Glutamatergic neuron (in vitro differentiated cells): ENCODE data around the gene ACSL5. TPM values are rescaled to one million over a fixed set of nuclear protein-coding genes. Genes with fewer than 3 reads are reported as not detected.
"Not testable (repeated sequence)": the region's sequence is repeated elsewhere in the genome, so short reads cannot be mapped to it uniquely, and the experiment has no call there.

Source experiments
- DNase-seq: peaks from one replicate; pipeline ENCODE4 v3.0.0; 2022
- H3K27ac Mint-ChIP-seq: one replicate; pipeline ENCODE4 v1.8.0; 2020; ENCODE audit warnings: mild to moderate bottlenecking, mixed read lengths, inconsistent platforms; ENCODE audit not compliant: unreplicated experiment
- H3K27me3 Mint-ChIP-seq: one replicate; pipeline ENCODE4 v1.8.0; 2020; ENCODE audit warnings: mild to moderate bottlenecking, moderate library complexity, mixed read lengths, inconsistent platforms; ENCODE audit not compliant: unreplicated experiment
- H3K36me3 Mint-ChIP-seq: one replicate; pipeline ENCODE4 v1.8.0; 2020; ENCODE audit warnings: mild to moderate bottlenecking, mixed read lengths, inconsistent platforms; ENCODE audit not compliant: unreplicated experiment
- H3K4me1 Mint-ChIP-seq: one replicate; pipeline ENCODE4 v1.8.0; 2020; ENCODE audit warnings: mild to moderate bottlenecking, low read depth, mixed read lengths, inconsistent platforms; ENCODE audit not compliant: unreplicated experiment
- H3K4me3 Mint-ChIP-seq: one replicate; pipeline ENCODE4 v1.8.0; 2020; ENCODE audit warnings: mild to moderate bottlenecking, mixed read lengths, inconsistent platforms; ENCODE audit not compliant: unreplicated experiment
- H3K9me3 Mint-ChIP-seq: one replicate; pipeline ENCODE4 v1.8.0; 2020; ENCODE audit warnings: mild to moderate bottlenecking, moderate library complexity, mixed read lengths, inconsistent platforms; ENCODE audit not compliant: unreplicated experiment
- total RNA-seq: library from RNA; stranded (reverse); fragmentation: NEBNext Ultra II Directional; extraction: Animal tissue kit (Norgen Biotek cat#: 25700); gene quantifications from one replicate; pipeline ENCODE4 v1.2.1, GENCODE V29; 2021; ENCODE audit not compliant: unreplicated experiment
- TF ChIP-seq, protein P1 (sequence below): fragments of 200-600 bp; sonication (generic); IDR thresholded peaks from one replicate; pipeline ENCODE4 v1.5.0; 2021; ENCODE audit not compliant: partially characterized antibody, unreplicated experiment

Gene ACSL5
- total RNA-seq, 1 donor from 2014 or later = not detected

DNA sequence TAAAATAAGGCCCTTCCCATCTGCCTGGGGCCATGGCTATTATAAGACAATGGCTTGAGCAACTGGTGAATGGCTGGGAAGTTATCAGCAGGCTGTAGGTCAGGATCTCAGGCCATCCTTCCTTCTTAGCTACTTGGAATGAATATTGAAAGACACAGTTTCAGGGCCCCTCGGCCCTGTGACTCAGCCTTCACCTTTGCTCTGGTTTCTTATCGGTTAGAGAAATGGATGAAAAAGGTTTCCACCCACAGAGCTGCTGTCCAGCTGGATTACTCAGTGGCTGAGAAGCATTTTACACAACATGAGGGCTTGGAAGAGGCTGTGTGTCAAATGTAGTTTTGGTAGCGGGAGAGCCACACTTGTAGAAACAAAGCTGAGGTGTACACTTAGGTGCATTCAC is 9.4 kb downstream of the ACSL5 start:
- Mint-ChIP-seq H3K4me1 (no peaks in the 10 kb centered on the region), H3K4me3 (no peak overlapping the region), H3K27ac (no peak overlapping the region), H3K9me3 (no peaks in the 10 kb centered on the region), H3K36me3 (no peaks in the 10 kb centered on the region), H3K27me3 (peaks cover 2% of the 10 kb centered on the region)
- no peak for DNase-seq
- TF ChIP-seq, protein P1, sequence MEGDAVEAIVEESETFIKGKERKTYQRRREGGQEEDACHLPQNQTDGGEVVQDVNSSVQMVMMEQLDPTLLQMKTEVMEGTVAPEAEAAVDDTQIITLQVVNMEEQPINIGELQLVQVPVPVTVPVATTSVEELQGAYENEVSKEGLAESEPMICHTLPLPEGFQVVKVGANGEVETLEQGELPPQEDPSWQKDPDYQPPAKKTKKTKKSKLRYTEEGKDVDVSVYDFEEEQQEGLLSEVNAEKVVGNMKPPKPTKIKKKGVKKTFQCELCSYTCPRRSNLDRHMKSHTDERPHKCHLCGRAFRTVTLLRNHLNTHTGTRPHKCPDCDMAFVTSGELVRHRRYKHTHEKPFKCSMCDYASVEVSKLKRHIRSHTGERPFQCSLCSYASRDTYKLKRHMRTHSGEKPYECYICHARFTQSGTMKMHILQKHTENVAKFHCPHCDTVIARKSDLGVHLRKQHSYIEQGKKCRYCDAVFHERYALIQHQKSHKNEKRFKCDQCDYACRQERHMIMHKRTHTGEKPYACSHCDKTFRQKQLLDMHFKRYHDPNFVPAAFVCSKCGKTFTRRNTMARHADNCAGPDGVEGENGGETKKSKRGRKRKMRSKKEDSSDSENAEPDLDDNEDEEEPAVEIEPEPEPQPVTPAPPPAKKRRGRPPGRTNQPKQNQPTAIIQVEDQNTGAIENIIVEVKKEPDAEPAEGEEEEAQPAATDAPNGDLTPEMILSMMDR = no peak

DNA sequence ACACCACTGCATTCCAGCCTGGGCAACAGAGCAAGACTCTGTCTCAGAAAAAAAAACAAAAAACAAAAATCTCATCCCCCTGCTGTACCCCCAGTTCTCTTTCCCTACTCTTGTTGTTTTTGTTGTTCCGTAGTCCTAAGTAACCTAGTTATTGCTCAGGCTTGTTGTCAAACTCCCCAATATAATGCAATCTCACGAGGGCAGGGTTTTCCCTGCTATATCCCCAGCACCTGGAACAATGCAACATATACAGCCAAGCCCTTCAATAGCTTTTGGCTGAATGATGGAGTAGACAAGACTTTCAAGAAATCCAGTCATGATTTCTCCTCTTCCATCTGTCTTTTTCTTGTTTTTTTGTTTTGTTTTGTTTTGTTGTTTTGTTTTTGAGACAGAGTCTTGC is 10.2 kb downstream of the ACSL5 start:
- H3K27me3 Mint-ChIP-seq = peaks cover 2% of the 10 kb centered on the region
- H3K4me3 Mint-ChIP-seq = no peak overlapping the region
- TF ChIP-seq, protein P1 = no peak
- no peaks in the 10 kb centered on the region for H3K9me3 Mint-ChIP-seq
- no peak overlapping the region for H3K27ac Mint-ChIP-seq
- no peaks in the 10 kb centered on the region for H3K36me3 Mint-ChIP-seq
- DNase-seq = no peak
- no peaks in the 10 kb centered on the region for H3K4me1 Mint-ChIP-seq

DNA sequence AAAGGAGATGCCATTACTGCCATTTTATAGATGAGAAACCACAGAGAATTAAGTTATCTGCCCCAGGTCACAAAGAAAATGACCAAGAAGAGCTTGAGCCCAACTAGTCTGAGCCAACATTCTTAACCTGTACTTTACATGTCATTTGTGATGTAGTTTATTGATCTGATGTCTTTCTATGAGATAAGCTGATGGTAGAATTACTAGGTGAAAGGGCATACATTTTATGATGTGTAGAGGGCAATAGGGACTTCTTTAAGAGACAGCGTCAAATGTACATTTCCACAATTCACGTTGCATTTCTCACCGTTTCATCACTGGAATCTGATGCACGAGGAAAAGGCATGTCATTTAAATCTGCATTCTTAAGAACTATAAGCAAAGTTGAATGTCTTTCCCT is 11.3 kb downstream of the ACSL5 start:
- no peaks in the 10 kb centered on the region for H3K4me1 Mint-ChIP-seq

DNA sequence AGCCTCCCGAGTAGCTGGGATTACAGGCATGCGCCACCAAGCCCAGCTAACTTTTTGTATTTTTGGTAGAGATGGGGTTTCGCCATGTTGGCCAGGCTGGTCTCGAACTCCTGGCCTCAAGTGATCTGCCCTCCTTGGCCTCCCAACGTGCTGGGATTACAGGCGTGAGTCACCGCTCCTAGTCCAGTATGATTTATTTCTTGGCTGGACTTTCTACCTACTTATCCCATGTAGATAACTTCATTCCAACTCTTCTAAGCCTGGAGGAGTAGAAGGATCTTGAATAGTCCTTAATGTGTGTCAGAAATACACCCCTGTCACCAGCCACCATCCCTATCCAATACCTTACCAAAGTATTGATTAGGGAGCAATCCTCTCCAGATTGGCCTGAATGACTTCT is 14.1 kb downstream of the ACSL5 start:
- H3K4me1 Mint-ChIP-seq, H3K27ac Mint-ChIP-seq: not testable (repeated sequence)

More for the DNA sequence above, 11.3 kb downstream of the ACSL5 start:
- TF ChIP-seq, protein P1 = no peak
- DNase-seq = no peak
- Mint-ChIP-seq H3K9me3 (no peaks in the 10 kb centered on the region), H3K4me3 (no peak overlapping the region), H3K36me3 (no peaks in the 10 kb centered on the region), H3K27me3 (peaks cover 2% of the 10 kb centered on the region), H3K27ac (no peak overlapping the region)

DNA sequence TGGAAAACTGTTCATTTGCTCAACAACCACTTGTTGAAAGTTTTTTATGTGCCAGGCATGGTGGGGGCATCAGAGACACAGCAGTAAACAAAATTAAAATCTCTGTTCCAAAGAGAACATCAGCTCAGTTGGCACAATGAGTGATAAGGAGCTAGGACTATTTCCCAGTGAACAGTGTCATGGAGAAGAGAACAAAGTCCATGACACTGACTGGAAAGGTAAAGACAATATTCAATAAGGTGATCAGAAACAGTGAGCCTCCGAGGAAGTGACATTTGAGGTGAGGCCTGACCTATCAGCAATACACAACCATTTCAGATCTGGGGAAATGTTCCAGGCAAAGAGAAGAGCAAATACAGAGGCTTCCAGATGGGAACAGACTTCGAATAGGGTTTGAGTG is 14.6 kb downstream of the ACSL5 start:
- no peaks in the 10 kb centered on the region for H3K36me3 Mint-ChIP-seq
- H3K27ac Mint-ChIP-seq = no peak overlapping the region
- TF ChIP-seq, protein P1 = no peak
- H3K27me3 Mint-ChIP-seq = no peaks in the 10 kb centered on the region
- no peaks in the 10 kb centered on the region for H3K4me1 Mint-ChIP-seq
- no peak for DNase-seq
- H3K9me3 Mint-ChIP-seq = no peaks in the 10 kb centered on the region
- no peak overlapping the region for H3K4me3 Mint-ChIP-seq

More for the DNA sequence above, 14.1 kb downstream of the ACSL5 start:
- H3K36me3 Mint-ChIP-seq, DNase-seq, H3K9me3 Mint-ChIP-seq, H3K27me3 Mint-ChIP-seq, H3K4me3 Mint-ChIP-seq: not testable (repeated sequence)
